Activated CD4-positive, alpha-beta T cell treated with anti-CD3 and anti-CD28 coated beads, Interleukin-2, amount 50 U/mL, for 4 hours (primary cell): ENCODE measurements around the gene SRY.
"Not testable (repeated sequence)": the region's sequence is repeated elsewhere in the genome, so short reads cannot be mapped to it uniquely, and the experiment has no call there.

Source experiments
- DNase-seq, 2 experiments: peaks; one replicate each; pipeline ENCODE4 v3.0.0-alpha.2; 2020

Gene SRY

GRCh38 chrY:2787600-2787999 is at the start of gene SRY:
SRY (minus strand) TSS chrY:2787682; CDS start chrY:2787603, 79 bp downstream.
- no peak for DNase-seq

DNA sequence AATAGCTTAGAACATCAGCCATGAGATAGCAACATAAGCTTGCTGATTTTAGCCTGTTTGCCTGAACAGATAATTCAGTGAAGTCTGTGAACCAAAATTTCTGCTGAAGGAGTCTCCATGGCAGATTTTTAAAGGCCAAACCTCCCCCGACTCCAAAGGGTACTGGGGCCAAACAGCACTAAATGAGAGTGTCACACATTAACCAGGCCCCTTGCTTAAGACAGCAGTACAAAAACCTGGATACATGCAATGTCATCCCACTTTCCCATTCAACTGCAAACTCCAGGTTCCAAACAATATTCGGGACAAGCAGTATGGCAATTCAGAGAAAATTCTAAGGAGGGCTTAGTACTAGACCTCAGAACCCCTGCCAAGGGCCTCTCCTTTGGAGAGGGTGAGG is 49.6 kb upstream of the SRY start:
- DNase-seq, result no peak

DNA sequence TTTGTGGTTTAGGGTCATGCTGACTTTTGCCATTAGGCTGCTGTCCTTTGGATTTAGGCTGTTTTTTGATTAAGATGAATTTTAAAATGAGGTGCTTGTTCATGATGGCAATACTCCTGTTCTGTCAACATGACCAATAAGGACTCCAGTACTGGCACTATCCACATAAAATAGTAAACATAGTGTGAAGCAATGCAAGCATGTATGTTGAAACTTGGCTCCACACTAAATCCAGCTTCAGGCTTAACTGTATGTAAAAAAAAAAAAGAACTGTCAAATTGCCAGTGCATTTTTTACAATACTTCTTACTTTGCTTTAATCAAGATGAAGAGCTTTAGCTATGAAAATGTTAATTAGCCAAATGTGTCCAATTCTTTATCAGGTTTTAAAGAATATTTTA is 47.7 kb upstream of the SRY start:
- DNase-seq, result no peak

DNA sequence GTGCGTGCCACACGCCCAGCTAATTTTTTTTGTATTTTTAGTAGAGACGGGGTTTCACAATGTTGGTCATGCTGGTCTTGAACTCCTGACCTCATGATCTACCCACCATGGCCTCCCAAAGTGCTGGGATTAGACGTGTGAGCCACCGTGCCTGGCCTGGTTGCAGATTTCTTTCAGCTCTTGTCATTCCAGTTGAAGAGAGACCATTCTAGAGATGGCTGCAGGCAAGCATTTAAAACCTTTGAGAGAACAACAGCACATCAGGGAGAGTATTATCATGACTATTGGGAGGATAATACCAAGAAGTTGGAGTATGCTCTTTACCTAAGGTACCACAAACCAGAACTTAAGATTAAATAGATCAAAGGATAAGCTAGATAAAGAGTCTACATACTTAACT is 41.0 kb upstream of the SRY start:
- no peak for DNase-seq

DNA sequence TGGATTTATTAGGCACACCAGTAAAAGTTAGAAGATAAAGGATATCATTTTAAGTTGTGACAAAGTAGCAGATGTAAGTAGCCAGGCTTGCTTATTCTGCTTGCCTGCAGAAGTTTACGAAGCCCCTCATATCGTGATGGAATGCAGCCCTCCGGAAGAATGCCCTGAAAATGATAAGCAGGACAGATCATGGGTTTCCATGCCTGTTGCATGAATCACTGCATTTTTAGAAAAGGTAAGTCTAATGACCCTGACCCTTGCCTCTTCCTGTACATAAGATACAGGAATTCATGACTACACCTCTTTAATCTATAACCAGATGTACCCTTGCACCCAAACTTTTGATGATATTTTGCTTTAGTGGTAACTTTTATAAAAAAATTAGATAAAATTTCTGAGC is 37.0 kb upstream of the SRY start:
- no peak for DNase-seq

DNA sequence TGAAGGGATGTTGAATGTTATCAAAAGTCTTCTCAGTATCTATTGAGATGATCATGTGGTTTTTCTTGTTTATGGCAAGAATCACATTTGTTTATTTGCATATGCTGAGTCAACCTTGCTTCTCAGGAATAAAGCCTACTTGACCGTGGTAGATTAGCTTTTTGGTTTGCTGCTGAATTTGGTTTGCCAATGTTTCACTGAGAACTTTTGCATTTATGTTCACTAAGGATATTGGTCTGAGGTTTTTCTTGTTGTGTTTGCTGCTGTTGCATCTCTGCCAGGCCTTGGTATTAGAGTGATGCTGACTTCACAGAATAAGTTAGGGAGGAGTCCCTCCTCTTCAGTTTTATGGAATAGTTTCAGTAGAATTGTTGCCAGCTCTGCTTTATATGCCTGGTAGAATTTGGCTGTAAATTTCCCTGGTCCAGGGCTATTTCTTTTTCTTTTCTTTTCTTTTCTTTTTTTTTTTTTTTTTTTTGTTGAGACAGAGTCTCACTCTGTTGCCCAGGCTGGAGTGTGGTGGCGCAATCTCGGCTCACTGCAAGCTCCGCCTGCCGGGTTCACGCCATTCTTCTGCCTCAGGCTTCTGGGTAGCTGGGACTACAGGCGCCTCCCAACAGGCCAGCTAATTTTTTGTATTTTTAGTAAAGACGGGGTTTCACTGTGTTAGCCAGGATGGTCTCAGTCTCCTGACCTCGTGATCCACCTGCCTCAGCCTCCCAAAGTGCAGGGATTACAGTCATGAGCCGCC is 29.8 kb upstream of the SRY start:
- DNase-seq, result not testable (repeated sequence)

- DNase-seq, result no peak
These were observed 12.8 kb upstream of the SRY start for GRCh38 chrY:2800246-2800645.

GRCh38 chrY:2797991-2798390 is 10.5 kb upstream of the SRY start:
- no peak for DNase-seq

GRCh38 chrY:2796977-2797523 is 9.6 kb upstream of the SRY start:
- DNase-seq, result no peak

- DNase-seq, result no peak
These were observed 2.3 kb upstream of the SRY start for GRCh38 chrY:2789756-2790155.

GRCh38 chrY:2786876-2787512 is 488 bp downstream of the SRY start:
- no peak for DNase-seq
